ENCODE measurements around the gene SIL1.

The SIL1 gene

DNA sequence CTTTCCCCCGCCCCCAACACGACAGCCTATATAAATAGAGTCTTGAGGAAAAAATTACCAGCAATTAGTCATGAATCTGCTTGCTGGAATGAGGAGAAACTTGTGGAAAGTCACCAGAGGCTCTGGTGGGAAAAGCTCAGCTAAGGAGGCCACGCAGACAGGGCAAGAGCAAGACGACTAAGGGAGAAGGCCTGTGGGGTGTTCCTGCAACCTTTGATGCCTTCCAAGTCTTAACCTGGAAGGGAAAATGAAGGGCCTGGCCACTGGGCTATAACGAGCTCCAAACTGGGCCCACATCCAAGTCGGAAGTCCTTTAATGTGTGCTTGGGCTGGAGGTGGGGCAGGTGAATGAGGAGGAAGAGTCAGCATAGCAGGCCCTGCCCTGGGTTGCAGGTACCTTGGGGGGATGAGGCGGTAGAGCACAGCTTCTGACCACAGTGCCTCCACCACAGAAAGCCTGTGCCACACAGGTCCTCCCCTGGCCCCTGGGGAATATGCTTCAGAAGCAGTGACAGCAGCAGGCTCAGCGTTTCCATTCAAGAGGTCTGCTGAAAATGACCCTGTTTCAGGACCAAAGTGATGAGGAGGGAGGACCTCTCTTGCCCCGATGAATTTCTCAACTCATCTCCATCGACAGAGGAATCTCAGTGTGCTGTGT lies 230.2 kb downstream of the SIL1 start:
- no peak for DNase-seq (ENCODE audit: extremely low spot score)
- ChIA-PET CTCF (no interaction called here), POLR2A (no interaction called here)
- TF ChIP-seq ZNF384 (IDR thresholded peaks at IDR 0.05) (no peak), L3MBTL2 (conservative IDR thresholded peaks at IDR 0.05) (no peak), FOXM1 (IDR thresholded peaks at IDR 0.05; ENCODE audit: borderline replicate concordance) (no peak), FOXA1 (IDR thresholded peaks at IDR 0.05) (no peak), TARDBP (IDR thresholded peaks at IDR 0.05) (no peak), FOXK2 (IDR thresholded peaks at IDR 0.05) (no peak), ARNT (IDR thresholded peaks at IDR 0.05) (no peak), SUZ12 (IDR thresholded peaks at IDR 0.05) (no peak), LEF1 (IDR thresholded peaks at IDR 0.05; ENCODE audit: borderline replicate concordance) (no peak), HDGF (IDR thresholded peaks at IDR 0.05; ENCODE audit: borderline replicate concordance) (no peak), CTBP1 (IDR thresholded peaks at IDR 0.05; ENCODE audit: borderline replicate concordance) (no peak), ELF4 (IDR thresholded peaks at IDR 0.05) (no peak), NFRKB (IDR thresholded peaks at IDR 0.05) (no peak), BHLHE40 (IDR thresholded peaks at IDR 0.05; ENCODE audit: borderline replicate concordance) (no peak), SP1 (IDR thresholded peaks at IDR 0.05) (no peak)
- TF ChIP-seq, protein P1, sequence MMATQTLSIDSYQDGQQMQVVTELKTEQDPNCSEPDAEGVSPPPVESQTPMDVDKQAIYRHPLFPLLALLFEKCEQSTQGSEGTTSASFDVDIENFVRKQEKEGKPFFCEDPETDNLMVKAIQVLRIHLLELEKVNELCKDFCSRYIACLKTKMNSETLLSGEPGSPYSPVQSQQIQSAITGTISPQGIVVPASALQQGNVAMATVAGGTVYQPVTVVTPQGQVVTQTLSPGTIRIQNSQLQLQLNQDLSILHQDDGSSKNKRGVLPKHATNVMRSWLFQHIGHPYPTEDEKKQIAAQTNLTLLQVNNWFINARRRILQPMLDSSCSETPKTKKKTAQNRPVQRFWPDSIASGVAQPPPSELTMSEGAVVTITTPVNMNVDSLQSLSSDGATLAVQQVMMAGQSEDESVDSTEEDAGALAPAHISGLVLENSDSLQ (IDR thresholded peaks at IDR 0.05), result no peak

DNA sequence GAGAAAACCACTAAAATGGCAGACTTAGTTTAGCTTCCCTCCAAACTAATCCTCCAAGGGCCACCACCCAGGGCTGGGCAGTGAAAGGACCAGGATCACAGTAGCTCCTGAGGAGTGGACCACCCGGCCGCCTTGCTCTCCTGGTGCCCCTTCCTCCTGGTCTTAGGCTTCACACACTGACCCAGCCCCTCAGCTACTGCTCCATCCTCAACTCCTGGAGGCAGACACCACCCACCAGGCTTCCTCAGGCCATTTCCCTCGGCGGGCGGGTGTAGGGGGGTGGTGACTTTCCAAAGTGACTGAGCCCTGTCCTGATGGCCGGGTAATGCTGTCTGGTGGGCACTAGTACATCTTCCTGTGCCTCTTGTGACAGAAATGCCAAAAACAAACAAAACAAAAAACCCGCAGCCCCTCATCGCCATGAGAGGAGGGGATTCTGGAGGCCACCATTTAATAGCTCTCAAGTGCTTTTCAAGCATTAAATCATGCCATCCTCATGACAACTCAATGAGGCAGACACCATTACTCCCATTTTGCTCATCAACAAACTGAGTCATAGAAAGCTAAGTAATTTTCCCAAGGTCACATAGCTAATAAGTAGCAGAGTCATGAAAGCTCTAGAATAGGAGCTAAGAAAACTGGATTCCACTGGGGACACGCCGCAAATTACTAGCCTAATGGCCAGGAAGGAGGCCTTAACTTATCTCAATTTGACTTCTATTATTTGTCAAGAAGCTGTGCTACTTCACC lies 231.8 kb downstream of the SIL1 start:
- ChIA-PET CTCF (interaction anchor here (0.8 kb wide), 2 partner anchors 177 to 405 kb away, joined by 4 read pairs; no protein-coding TSS in a partner anchor), POLR2A (no interaction called here)
- TF ChIP-seq LEF1 (IDR thresholded peaks at IDR 0.05; ENCODE audit: borderline replicate concordance) (no peak), FOXA1 (IDR thresholded peaks at IDR 0.05) (no peak), ARNT (IDR thresholded peaks at IDR 0.05) (no peak), SP1 (IDR thresholded peaks at IDR 0.05) (no peak), CTBP1 (IDR thresholded peaks at IDR 0.05; ENCODE audit: borderline replicate concordance) (no peak), FOXM1 (IDR thresholded peaks at IDR 0.05; ENCODE audit: borderline replicate concordance) (no peak), TARDBP (IDR thresholded peaks at IDR 0.05) (no peak)
- TF ChIP-seq, protein P1 (IDR thresholded peaks at IDR 0.05), result no peak
- no peak for DNase-seq (ENCODE audit: extremely low spot score)

DNA sequence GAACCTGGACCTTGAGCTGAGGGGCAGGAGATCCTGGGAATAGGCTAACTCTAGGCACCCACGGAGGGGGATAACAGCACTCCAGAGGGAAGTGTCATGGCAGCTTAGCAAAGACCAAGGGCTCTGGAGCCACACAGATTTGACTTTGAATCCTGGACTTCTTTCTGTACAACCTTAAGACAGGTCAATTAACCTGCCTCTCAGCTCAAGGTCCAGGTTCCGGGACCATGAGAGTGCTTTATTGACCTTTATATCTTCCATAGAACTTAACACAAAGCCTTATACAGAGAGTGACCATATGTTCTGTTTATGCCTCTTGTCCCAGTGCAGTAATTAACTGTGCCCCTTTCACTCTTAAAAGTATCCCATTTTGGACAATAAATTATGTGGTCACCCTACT lies 232.5 kb downstream of the SIL1 start:
- DNase-seq (ENCODE audit: extremely low spot score), result no peak
- ChIA-PET CTCF (interaction anchor here (1.1 kb wide), 1 partner anchor 176 kb away, joined by 3 read pairs; no protein-coding TSS in a partner anchor), POLR2A (no interaction called here)
- no peak for TF ChIP-seq TARDBP (IDR thresholded peaks at IDR 0.05)
- no peak for TF ChIP-seq LEF1 (IDR thresholded peaks at IDR 0.05; ENCODE audit: borderline replicate concordance)
- TF ChIP-seq NFRKB (IDR thresholded peaks at IDR 0.05), result no peak
- TF ChIP-seq CTBP1 (IDR thresholded peaks at IDR 0.05; ENCODE audit: borderline replicate concordance), result no peak
- TF ChIP-seq ZNF384 (IDR thresholded peaks at IDR 0.05), result no peak
- TF ChIP-seq BHLHE40 (IDR thresholded peaks at IDR 0.05; ENCODE audit: borderline replicate concordance), result no peak
- TF ChIP-seq L3MBTL2 (conservative IDR thresholded peaks at IDR 0.05), result no peak
- no peak for TF ChIP-seq HDGF (IDR thresholded peaks at IDR 0.05; ENCODE audit: borderline replicate concordance)
- no peak for TF ChIP-seq FOXM1 (IDR thresholded peaks at IDR 0.05; ENCODE audit: borderline replicate concordance)
- no peak for TF ChIP-seq FOXK2 (IDR thresholded peaks at IDR 0.05)
- no peak for TF ChIP-seq SP1 (IDR thresholded peaks at IDR 0.05)
- TF ChIP-seq SUZ12 (IDR thresholded peaks at IDR 0.05), result no peak
- TF ChIP-seq, protein P1 (IDR thresholded peaks at IDR 0.05), result no peak
- TF ChIP-seq ARNT (IDR thresholded peaks at IDR 0.05), result no peak
- no peak for TF ChIP-seq ELF4 (IDR thresholded peaks at IDR 0.05)
- TF ChIP-seq FOXA1 (IDR thresholded peaks at IDR 0.05), result no peak

DNA sequence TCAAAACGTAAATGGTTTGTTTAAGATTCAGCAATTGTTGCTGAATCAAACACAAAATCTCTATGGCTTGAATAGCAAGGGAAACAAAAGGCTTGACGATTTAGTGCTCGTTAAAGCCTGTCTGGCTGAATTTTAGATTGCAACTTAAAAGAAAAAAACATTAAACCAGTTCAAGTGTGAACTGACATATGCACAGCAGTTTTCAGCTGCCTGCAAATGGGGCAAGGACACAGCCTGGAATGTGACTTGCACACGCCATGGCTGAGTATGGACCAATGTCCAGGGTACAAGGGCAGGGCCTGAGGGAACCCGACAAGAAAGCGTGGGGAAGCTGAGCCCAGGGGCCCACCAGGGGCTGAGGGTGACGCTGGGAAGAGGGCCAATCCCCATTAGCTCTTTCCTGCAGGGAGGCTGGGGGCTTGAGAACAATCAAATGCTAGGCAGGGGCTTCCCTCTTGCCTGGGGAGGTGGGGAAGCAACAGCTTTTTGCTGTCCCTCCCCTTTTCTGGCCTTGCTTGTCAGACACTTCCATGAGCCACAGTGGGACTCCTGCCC lies 233.4 kb downstream of the SIL1 start:
- DNase-seq (ENCODE audit: extremely low spot score), result no peak
- ChIA-PET CTCF (interaction anchor here (1.1 kb wide), 1 partner anchor 175 kb away, joined by 3 read pairs; no protein-coding TSS in a partner anchor), POLR2A (no interaction called here)
- TF ChIP-seq, protein P1 (IDR thresholded peaks at IDR 0.05), result no peak
- TF ChIP-seq CTBP1 (IDR thresholded peaks at IDR 0.05; ENCODE audit: borderline replicate concordance), result no peak
- no peak for TF ChIP-seq TARDBP (IDR thresholded peaks at IDR 0.05)
- no peak for TF ChIP-seq BHLHE40 (IDR thresholded peaks at IDR 0.05; ENCODE audit: borderline replicate concordance)
- no peak for TF ChIP-seq SP1 (IDR thresholded peaks at IDR 0.05)
- no peak for TF ChIP-seq ZNF384 (IDR thresholded peaks at IDR 0.05)
- TF ChIP-seq L3MBTL2 (conservative IDR thresholded peaks at IDR 0.05), result no peak

DNA sequence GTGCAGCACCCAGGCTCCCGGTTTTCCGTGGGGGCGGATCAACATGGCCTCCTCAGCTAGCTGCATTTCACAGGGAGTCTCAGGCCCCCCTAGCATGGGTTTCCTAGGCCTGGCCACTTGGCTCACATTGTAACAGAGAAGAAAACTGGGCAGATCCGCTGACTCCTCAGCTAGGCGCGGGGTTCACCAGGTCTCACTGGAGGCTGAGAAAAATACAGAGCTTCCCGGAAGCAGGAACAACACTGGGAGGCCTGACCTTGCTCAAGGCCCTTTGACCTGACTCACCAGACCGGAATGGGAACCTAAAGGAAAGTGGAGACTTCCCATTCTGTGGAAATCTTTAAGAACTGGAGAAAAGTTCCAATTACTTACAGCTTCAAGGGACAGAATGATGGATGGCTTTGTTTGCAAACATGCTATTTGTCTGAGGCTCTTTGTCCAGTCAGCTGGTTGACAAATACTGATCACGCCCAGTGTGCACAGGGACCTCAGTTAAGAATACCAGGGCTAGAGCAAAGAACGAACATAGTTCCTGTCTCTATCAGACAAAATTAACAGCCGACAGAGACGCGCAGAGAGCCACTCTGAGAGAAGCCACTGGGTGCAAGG lies 234.3 kb downstream of the SIL1 start:
- ChIA-PET CTCF (interaction anchor here (1.2 kb wide), 1 partner anchor 305 kb away, joined by 3 read pairs; no protein-coding TSS in a partner anchor), POLR2A (no interaction called here)
- no peak for DNase-seq (ENCODE audit: extremely low spot score)
- TF ChIP-seq BHLHE40 (IDR thresholded peaks at IDR 0.05; ENCODE audit: borderline replicate concordance), result no peak
- TF ChIP-seq, protein P1 (IDR thresholded peaks at IDR 0.05), result no peak
- no peak for TF ChIP-seq FOXA1 (IDR thresholded peaks at IDR 0.05)
- no peak for TF ChIP-seq CTBP1 (IDR thresholded peaks at IDR 0.05; ENCODE audit: borderline replicate concordance)
- no peak for TF ChIP-seq FOXM1 (IDR thresholded peaks at IDR 0.05; ENCODE audit: borderline replicate concordance)
- TF ChIP-seq LEF1 (IDR thresholded peaks at IDR 0.05; ENCODE audit: borderline replicate concordance), result no peak
- TF ChIP-seq ARNT (IDR thresholded peaks at IDR 0.05), result no peak
- TF ChIP-seq NFRKB (IDR thresholded peaks at IDR 0.05), result no peak
- TF ChIP-seq TARDBP (IDR thresholded peaks at IDR 0.05), result no peak
- TF ChIP-seq SUZ12 (IDR thresholded peaks at IDR 0.05), result no peak

Measured in HEK293T (cell line).